C4-2B (cell line): Measurements from ENCODE around the gene JARID2.

ENCODE experiments used
- CTCF ChIP-seq: fragments of 450-650 bp; conservative IDR thresholded peaks from 2 replicates; pipeline ENCODE4 v1.5.1; 2017; ENCODE audit warnings: mild to moderate bottlenecking
- ZFX ChIP-seq: fragments of 450-650 bp; IDR thresholded peaks from 2 replicates; pipeline ENCODE4 v1.6.1; 2017

- TF ChIP-seq CTCF (no peak), ZFX (no peak)
Measured at GRCh38 chr6:15549371-15549770, 303.5 kb downstream of the JARID2 start.
